Astrocyte (in vitro differentiated cells and primary cell): ENCODE data around the gene ZNF385C. TPM values are rescaled to one million over a fixed set of nuclear protein-coding genes. Genes with fewer than 3 reads are reported as not detected.
A peak's percentile ranks its signal among the peaks of the same experiment; 100 is the strongest.

Experiments
- DNase-seq: peaks from one replicate; pipeline ENCODE4 v3.0.0-alpha.2; 2010; ENCODE audit warnings: low read depth
- FAIRE-seq: peaks from 2 replicates; lab custom pipeline; 2011; peaks lifted over from hg19 to GRCh38; lab: Jason Lieb, UNC
- H2AFZ ChIP-seq: 2 replicates; pipeline ENCODE4 v1.6.0; 2012; ENCODE audit warnings: low read depth, low read length, inconsistent platforms
- H3K27ac ChIP-seq: 2 replicates; pipeline ENCODE4 v1.5.1; 2011; ENCODE audit warnings: low read depth, low read length, inconsistent platforms
- H3K27me3 ChIP-seq: 2 replicates; pipeline ENCODE4 v1.6.0; 2011; ENCODE audit warnings: low read length, inconsistent platforms; ENCODE audit not compliant: insufficient read depth
- H3K36me3 ChIP-seq: 2 replicates; pipeline ENCODE4 v1.5.1; 2011; ENCODE audit warnings: low read length, inconsistent platforms; ENCODE audit not compliant: insufficient read depth
- H3K4me1 ChIP-seq: 2 replicates; pipeline ENCODE4 v1.5.1; 2011; ENCODE audit warnings: low read length, inconsistent platforms; ENCODE audit not compliant: insufficient read depth
- H3K4me2 ChIP-seq: 2 replicates; pipeline ENCODE4 v1.6.0; 2012; ENCODE audit warnings: low read length, inconsistent platforms
- H3K4me3 ChIP-seq: 2 replicates; pipeline ENCODE4 v1.5.1; 2011; ENCODE audit warnings: low read depth, mild to moderate bottlenecking, low read length, inconsistent platforms; ENCODE audit not compliant: insufficient read depth
- H3K79me2 ChIP-seq: 2 replicates; pipeline ENCODE4 v1.6.0; 2012; ENCODE audit warnings: mild to moderate bottlenecking, low read length, inconsistent platforms; ENCODE audit not compliant: insufficient read depth
- H3K9ac ChIP-seq: 2 replicates; pipeline ENCODE4 v1.6.0; 2012; ENCODE audit warnings: mild to moderate bottlenecking, low read length, inconsistent platforms
- H3K9me3 ChIP-seq: 2 replicates; pipeline ENCODE4 v1.5.1; 2012; ENCODE audit warnings: low read depth, mild to moderate bottlenecking, low read length, inconsistent platforms; ENCODE audit not compliant: insufficient read depth
- H4K20me1 ChIP-seq: 2 replicates; pipeline ENCODE4 v1.6.0; 2012; ENCODE audit warnings: low read length, inconsistent platforms; ENCODE audit not compliant: insufficient read depth
- H3K27ac Mint-ChIP-seq: one replicate; pipeline ENCODE4 v1.8.0; 2021; ENCODE audit warnings: mild to moderate bottlenecking, mixed read lengths; ENCODE audit not compliant: unreplicated experiment
- H3K27me3 Mint-ChIP-seq: one replicate; pipeline ENCODE4 v1.8.0; 2021; ENCODE audit warnings: low read depth, mixed read lengths; ENCODE audit not compliant: unreplicated experiment
- H3K36me3 Mint-ChIP-seq: one replicate; pipeline ENCODE4 v1.8.0; 2021; ENCODE audit warnings: low read depth, mixed read lengths; ENCODE audit not compliant: unreplicated experiment
- H3K4me1 Mint-ChIP-seq: one replicate; pipeline ENCODE4 v1.8.0; 2021; ENCODE audit warnings: low read depth, mixed read lengths; ENCODE audit not compliant: unreplicated experiment
- H3K4me3 Mint-ChIP-seq: one replicate; pipeline ENCODE4 v1.8.0; 2021; ENCODE audit warnings: mild to moderate bottlenecking, moderate library complexity, mixed read lengths; ENCODE audit not compliant: unreplicated experiment
- H3K9me3 Mint-ChIP-seq: one replicate; pipeline ENCODE4 v1.8.0; 2021; ENCODE audit warnings: mild to moderate bottlenecking, mixed read lengths; ENCODE audit not compliant: unreplicated experiment
- CTCF ChIP-seq: IDR thresholded peaks from 2 replicates; pipeline ENCODE4 v1.5.1; 2011; ENCODE audit warnings: low read depth, mild to moderate bottlenecking, inconsistent platforms, low read length, moderate library complexity; ENCODE audit not compliant: insufficient read depth
- EZH2 ChIP-seq: IDR thresholded peaks from 2 replicates; pipeline ENCODE4 v1.6.1; 2012; ENCODE audit warnings: mild to moderate bottlenecking, low read length, inconsistent platforms; ENCODE audit not compliant: insufficient read depth
- total RNA-seq: library from RNA; stranded (reverse); gene quantifications from 2 replicates; pipeline ENCODE4 v1.2.1, GENCODE V29; 2021

The ZNF385C gene
- total RNA-seq, 1 donor from 2014 or later = 0.39 TPM

DNA sequence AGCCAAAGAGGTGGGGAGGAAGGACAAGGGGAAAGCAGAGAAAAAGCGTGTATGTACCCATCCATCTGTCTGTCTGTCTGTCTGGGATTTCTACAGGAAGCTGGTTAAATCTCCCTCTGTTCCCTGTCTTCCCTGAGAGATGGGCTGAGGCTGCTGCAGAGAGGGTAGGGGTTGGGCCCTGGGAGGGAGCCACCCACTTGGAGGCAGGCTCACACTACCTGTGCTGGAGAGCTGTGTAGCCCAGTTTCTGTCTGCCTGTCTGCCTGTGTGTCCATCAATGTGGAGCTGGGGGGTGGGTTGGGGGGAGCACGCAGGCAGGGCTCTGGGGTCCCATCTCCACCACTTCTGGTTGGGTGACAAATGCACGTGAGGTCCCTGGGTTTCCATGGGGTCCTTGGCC lies 29.3 kb downstream of the ZNF385C start:
- H3K27me3 Mint-ChIP-seq = peaks cover 45% of the 10 kb centered on the region
- H3K4me3 ChIP-seq = no peak overlapping the region

GRCh38 chr17:42067371-42068091 lies 30.7 kb downstream of the ZNF385C start:
- Mint-ChIP-seq H3K36me3 (no peaks in the 10 kb centered on the region), H3K4me3 (no peak overlapping the region), H3K4me1 (peaks cover 5% of the 10 kb centered on the region), H3K27ac (no peak overlapping the region), H3K9me3 (peaks cover 3% of the 10 kb centered on the region), H3K27me3 (peaks cover 36% of the 10 kb centered on the region)
- Histone ChIP-seq H3K27ac (no peak overlapping the region), H2AFZ (no peak overlapping the region), H3K79me2 (no peaks in the 10 kb centered on the region), H4K20me1 (no peaks in the 10 kb centered on the region), H3K4me3 (no peak overlapping the region), H3K36me3 (no peaks in the 10 kb centered on the region), H3K27me3 (peaks cover 9% of the 10 kb centered on the region), H3K4me1 (no peaks in the 10 kb centered on the region), H3K4me2 (no peak overlapping the region), H3K9ac (no peak overlapping the region), H3K9me3 (no peaks in the 10 kb centered on the region)
- no peak for DNase-seq
- FAIRE-seq = no peak
- no peak for TF ChIP-seq EZH2
- TF ChIP-seq CTCF = peak; percentile 81

More for the DNA sequence above, 29.3 kb downstream of the ZNF385C start:
- Histone ChIP-seq H3K27me3 (peaks cover 11% of the 10 kb centered on the region), H3K9ac (no peak overlapping the region), H3K9me3 (no peaks in the 10 kb centered on the region), H4K20me1 (no peaks in the 10 kb centered on the region), H3K4me2 (no peak overlapping the region), H3K27ac (no peak overlapping the region), H2AFZ (no peak overlapping the region), H3K36me3 (no peaks in the 10 kb centered on the region), H3K79me2 (no peaks in the 10 kb centered on the region), H3K4me1 (no peaks in the 10 kb centered on the region)
- FAIRE-seq (no peak), DNase-seq (no peak)
- no peaks in the 10 kb centered on the region for H3K36me3 Mint-ChIP-seq
- TF ChIP-seq CTCF (no peak), EZH2 (no peak)
- peaks cover 3% of the 10 kb centered on the region for H3K9me3 Mint-ChIP-seq
- no peak overlapping the region for H3K4me3 Mint-ChIP-seq
- H3K4me1 Mint-ChIP-seq = peaks cover 2% of the 10 kb centered on the region
- H3K27ac Mint-ChIP-seq = no peak overlapping the region

DNA sequence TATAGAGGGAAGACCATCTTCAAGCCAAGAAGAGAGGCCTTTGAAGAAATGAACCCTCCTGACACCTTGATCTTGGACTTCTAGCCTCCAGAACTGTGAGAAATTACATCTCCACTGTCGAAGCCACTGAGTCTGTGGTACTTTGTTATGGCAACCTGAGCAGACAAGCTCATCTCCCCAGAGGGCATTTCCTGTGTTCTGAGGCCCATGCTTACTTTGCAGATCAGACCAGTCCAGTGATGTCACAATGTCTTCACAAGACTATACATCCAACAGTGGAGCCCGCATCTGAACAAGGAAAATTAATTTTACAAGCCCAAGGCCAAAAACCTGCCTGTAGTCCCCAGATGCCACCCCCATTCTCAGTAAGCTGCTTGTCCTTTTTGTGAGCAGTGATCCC lies 33.1 kb downstream of the ZNF385C start:
- H3K9me3 ChIP-seq = no peaks in the 10 kb centered on the region
- no peaks in the 10 kb centered on the region for H3K79me2 ChIP-seq
- no peak overlapping the region for H3K9ac ChIP-seq
- H2AFZ ChIP-seq = no peak overlapping the region
- Mint-ChIP-seq H3K4me3 (no peak overlapping the region), H3K4me1 (peaks cover 5% of the 10 kb centered on the region), H3K36me3 (peaks cover under 1% of the 10 kb centered on the region), H3K27me3 (peaks cover 35% of the 10 kb centered on the region), H3K9me3 (peaks cover 3% of the 10 kb centered on the region), H3K27ac (no peak overlapping the region)
- H3K4me1 ChIP-seq = no peaks in the 10 kb centered on the region
- H3K4me2 ChIP-seq = no peak overlapping the region
- no peak overlapping the region for H3K27ac ChIP-seq
- H4K20me1 ChIP-seq = no peaks in the 10 kb centered on the region
- DNase-seq = no peak
- no peak overlapping the region for H3K4me3 ChIP-seq
- peaks cover 2% of the 10 kb centered on the region for H3K27me3 ChIP-seq
- no peak for TF ChIP-seq CTCF
- TF ChIP-seq EZH2 = no peak
- no peak for FAIRE-seq
- no peaks in the 10 kb centered on the region for H3K36me3 ChIP-seq
